ENCODE results near the gene PFKFB4.
"Not testable (repeated sequence)": the region's sequence is repeated elsewhere in the genome, so short reads cannot be mapped to it uniquely, and the experiment has no call there.

PFKFB4 gene

GRCh38 chr3:48482822-48483221 is 73.8 kb downstream of the PFKFB4 start:
- not testable (repeated sequence) for DNase-seq

GRCh38 chr3:48480891-48481290 is 75.7 kb downstream of the PFKFB4 start:
- not testable (repeated sequence) for DNase-seq

- peak; percentile 15 for DNase-seq
These were observed 77.7 kb downstream of the PFKFB4 start for GRCh38 chr3:48478626-48479555.

GRCh38 chr3:48477959-48478520 is 78.6 kb downstream of the PFKFB4 start:
- DNase-seq: no peak

- DNase-seq: peak; percentile 91
These were observed 80.1 kb downstream of the PFKFB4 start for GRCh38 chr3:48476426-48477053.

- DNase-seq: no peak
These were observed 81.4 kb downstream of the PFKFB4 start for GRCh38 chr3:48475188-48475587.

- DNase-seq: no peak
These were observed 82.0 kb downstream of the PFKFB4 start for GRCh38 chr3:48474619-48475018.

- DNase-seq: not testable (repeated sequence)
These were observed 82.6 kb downstream of the PFKFB4 start for GRCh38 chr3:48474031-48474430.

GRCh38 chr3:48473617-48473952 is 83.0 kb downstream of the PFKFB4 start:
- DNase-seq: no peak

- peak; percentile 90 for DNase-seq
These were observed 83.5 kb downstream of the PFKFB4 start for GRCh38 chr3:48472923-48473616.

- no peak for DNase-seq
These were observed 84.0 kb downstream of the PFKFB4 start for GRCh38 chr3:48472673-48472922.

GRCh38 chr3:48470286-48470685 is 86.3 kb downstream of the PFKFB4 start:
- DNase-seq: peak; percentile 34

GRCh38 chr3:48469046-48469915 is 87.3 kb downstream of the PFKFB4 start:
- DNase-seq: no peak

- DNase-seq: no peak
These were observed 88.3 kb downstream of the PFKFB4 start for GRCh38 chr3:48468329-48468731.

Measured in NCI-H146 (cell line).